AG09309 (cell line): ENCODE measurements around the gene STMN3.
"Not testable (repeated sequence)": the region's sequence is repeated elsewhere in the genome, so short reads cannot be mapped to it uniquely, and the experiment has no call there.

Experiments used
- DNase-seq: peaks from one replicate; pipeline ENCODE4 v3.0.0-alpha.2; 2010; ENCODE audit warnings: low read depth
- H3K4me3 ChIP-seq: 2 replicates; pipeline ENCODE4 v1.5.1; 2011; ENCODE audit warnings: mild to moderate bottlenecking, low read depth, low read length, moderate library complexity; ENCODE audit not compliant: control insufficient read depth
- CTCF ChIP-seq: IDR thresholded peaks from 2 replicates; pipeline ENCODE4 v1.5.1; 2011; ENCODE audit warnings: mild to moderate bottlenecking, low read depth, low read length, inconsistent platforms; ENCODE audit not compliant: insufficient read depth, control insufficient read depth; ENCODE audit errors: missing control alignments

STMN3 gene

GRCh38 chr20:63655249-63655648 lies 2.0 kb upstream of the STMN3 start:
- DNase-seq, result no peak
- no peak for TF ChIP-seq CTCF
- H3K4me3 ChIP-seq, result no peak overlapping the region

GRCh38 chr20:63653974-63654668 lies 897 bp upstream of the STMN3 start:
- no peak for TF ChIP-seq CTCF
- H3K4me3 ChIP-seq, result peak overlapping the region; percentile 72
- DNase-seq, result no peak

GRCh38 chr20:63652192-63652980 lies 838 bp downstream of the STMN3 start:
- DNase-seq, result no peak
- TF ChIP-seq CTCF, result no peak
- peak overlapping the region; percentile 72 for H3K4me3 ChIP-seq

GRCh38 chr20:63651942-63652191 lies 1.4 kb downstream of the STMN3 start:
- no peak for DNase-seq
- H3K4me3 ChIP-seq, result peak overlapping the region; percentile 72
- TF ChIP-seq CTCF, result no peak

GRCh38 chr20:63650486-63650885 lies 2.7 kb downstream of the STMN3 start:
- H3K4me3 ChIP-seq, DNase-seq: not testable (repeated sequence)

GRCh38 chr20:63648895-63649589 lies 4.2 kb downstream of the STMN3 start:
- H3K4me3 ChIP-seq, result no peak overlapping the region
- no peak for TF ChIP-seq CTCF
- DNase-seq, result no peak

- TF ChIP-seq CTCF, result no peak
- no peak overlapping the region for H3K4me3 ChIP-seq
- DNase-seq, result no peak
These were observed 5.0 kb downstream of the STMN3 start for GRCh38 chr20:63648190-63648589.
